ENCODE measurements around the gene KCTD7.

- TF ChIP-seq CTCF (IDR thresholded peaks at IDR 0.05), result no peak
- TF ChIP-seq EP300 (IDR thresholded peaks at IDR 0.05), result no peak
These were observed 13.0 kb upstream of the KCTD7 start for GRCh38 chr7:66615699-66616098.

Data from suprapubic skin (tissue), 3 donors.